Lung (tissue), 12 donors: ENCODE results near the gene DCUN1D3. TPM values are rescaled to one million over a fixed set of nuclear protein-coding genes. Genes with fewer than 3 reads are reported as not detected.

Source experiments
- ATAC-seq: fragments of 200-7000 bp; cut with Tn5 transposase; one replicate; pipeline ENCODE4 v1.9.1; 2020; ENCODE audit warnings: moderate number of reproducible peaks; ENCODE audit not compliant: insufficient read depth, low FRiP score
- DNase-seq, 3 donors: peaks; one replicate each; pipeline ENCODE4 v3.0.0-alpha.2; 2013 to 2017
- H3K27ac ChIP-seq, 2 donors: one replicate each; pipeline ENCODE4 v1.5.1; 2013; ENCODE audit warnings: mild to moderate bottlenecking in 2 of 2, moderate library complexity in 2 of 2, control low read depth in 1 of 2, inconsistent platforms in 1 of 2, low read depth in 1 of 2, low read length in 1 of 2
- H3K27me3 ChIP-seq, 3 donors: one replicate each; pipeline ENCODE4 v1.5.1; 2013; ENCODE audit warnings: low read length in 2 of 3; ENCODE audit not compliant: control insufficient read depth in 3 of 3, insufficient read depth in 3 of 3
- H3K36me3 ChIP-seq, 4 donors: one replicate each; pipeline ENCODE4 v1.5.1; 2013; ENCODE audit warnings: low read length in 4 of 4, mild to moderate bottlenecking in 1 of 4, moderate library complexity in 1 of 4; ENCODE audit not compliant: control insufficient read depth in 4 of 4, insufficient read depth in 4 of 4
- H3K4me1 ChIP-seq, 5 donors: one replicate each; pipeline ENCODE4 v1.5.1; 2013; ENCODE audit warnings: low read length in 5 of 5, mild to moderate bottlenecking in 2 of 5, moderate library complexity in 1 of 5; ENCODE audit not compliant: control insufficient read depth in 5 of 5, insufficient read depth in 5 of 5
- H3K4me3 ChIP-seq: one replicate; pipeline ENCODE4 v1.5.1; 2013; ENCODE audit warnings: mild to moderate bottlenecking, control low read depth, moderate library complexity
- H3K9ac ChIP-seq, 2 donors: one replicate each; pipeline ENCODE4 v1.5.1; 2013; ENCODE audit warnings: low read length in 2 of 2, control low read depth in 1 of 2; ENCODE audit not compliant: insufficient read depth in 1 of 2
- H3K9me3 ChIP-seq, 4 donors: one replicate each; pipeline ENCODE4 v1.5.1; 2013; ENCODE audit warnings: low read length in 3 of 4, mild to moderate bottlenecking in 1 of 4, moderate library complexity in 1 of 4; ENCODE audit not compliant: control insufficient read depth in 4 of 4, insufficient read depth in 3 of 4
- CTCF ChIP-seq: IDR thresholded peaks from 2 replicates; pipeline ENCODE4 v1.5.1; 2012; ENCODE audit warnings: mild to moderate bottlenecking; ENCODE audit errors: control extremely low read depth, extremely low read depth
- WGBS, 2 donors: extraction: QIAGEN DNeasy Blood & Tissue Kit; methylation state at CpG; one replicate each; pipeline ENCODE4 v1.1.7; 2013; 5-methylcytosine and 5-hydroxymethylcytosine counted together
- polyA plus RNA-seq, 2 donors: library from polyadenylated mRNA; stranded (reverse); fragments of 200-250 nt; gene quantifications; one replicate each; pipeline ENCODE4 v1.2.1, GENCODE V29; 2013
- total RNA-seq, 2 donors: library from RNA; depleted of rRNA in 1 of 2; stranded (reverse); fragments of >200 nt in 1 of 2; gene quantifications; one replicate each; pipeline ENCODE4 v1.2.1, GENCODE V29; 2014 to 2021
- donor health status: control.
- donor health status: control.
- donor health status: Bipolar disorder and iron deficiency.
- donor health status: healthy.
- donor health status: DM: yes; HTN: yes; CAD: no.

DCUN1D3 gene
- total and polyA plus RNA-seq, 4 donors: 6.1 to 27.8 (median 9.4) TPM

GRCh38 chr16:20899071-20899470 is 1.1 kb downstream of the DCUN1D3 start:
- peak overlapping the region in 1 of 2 donors; percentile 77 for H3K9ac ChIP-seq
- H3K9me3 ChIP-seq: no peaks in the 10 kb centered on the region
- peaks cover 0 to 8% (median 4%) of the 10 kb centered on the region in 4 donors for H3K36me3 ChIP-seq
- H3K4me3 ChIP-seq: no peak overlapping the region
- no peak for TF ChIP-seq CTCF
- WGBS, 2 donors: 21 to 35% methylated on average over 5 of the region's 5 CpGs
- peak overlapping the region in 1 of 2 donors; percentile 99 for H3K27ac ChIP-seq
- H3K27me3 ChIP-seq: no peaks in the 10 kb centered on the region
- ATAC-seq (no peak), DNase-seq (peak in 2 of 3 donors; percentile 52 to 59)
- peaks cover 4 to 29% (median 15%) of the 10 kb centered on the region in 5 donors for H3K4me1 ChIP-seq

GRCh38 chr16:20897922-20898321 is 2.2 kb downstream of the DCUN1D3 start:
- Histone ChIP-seq H3K27me3 (no peaks in the 10 kb centered on the region), H3K9me3 (no peaks in the 10 kb centered on the region), H3K4me1 (peaks cover 4 to 24% (median 15%) of the 10 kb centered on the region in 5 donors), H3K36me3 (peaks cover 0 to 8% (median 7%) of the 10 kb centered on the region in 4 donors), H3K4me3 (no peak overlapping the region), H3K9ac (no peak overlapping the region), H3K27ac (peak overlapping the region; percentile 48 to 50)
- TF ChIP-seq CTCF: no peak
- no peak for ATAC-seq
- DNase-seq: no peak
- 71 to 81% methylated on average over 3 of the region's 3 CpGs for WGBS, 2 donors

GRCh38 chr16:20897253-20897897 is 2.8 kb downstream of the DCUN1D3 start:
- Histone ChIP-seq H3K4me1 (peaks cover 4 to 24% (median 15%) of the 10 kb centered on the region in 5 donors), H3K27ac (peak overlapping the region; percentile 64 to 68)

More at GRCh38 chr16:20897253-20897897, 2.8 kb downstream of the DCUN1D3 start:
- no peak for DNase-seq
- no peak for ATAC-seq
- Histone ChIP-seq H3K27me3 (no peaks in the 10 kb centered on the region), H3K9ac (no peak overlapping the region), H3K36me3 (peaks cover 0 to 9% (median 8%) of the 10 kb centered on the region in 4 donors), H3K9me3 (no peaks in the 10 kb centered on the region), H3K4me3 (no peak overlapping the region)
- no peak for TF ChIP-seq CTCF
- WGBS, 2 donors: 72 to 87% methylated on average over 4 of the region's 4 CpGs
